ENCODE data around the gene RIC8A.

DNA sequence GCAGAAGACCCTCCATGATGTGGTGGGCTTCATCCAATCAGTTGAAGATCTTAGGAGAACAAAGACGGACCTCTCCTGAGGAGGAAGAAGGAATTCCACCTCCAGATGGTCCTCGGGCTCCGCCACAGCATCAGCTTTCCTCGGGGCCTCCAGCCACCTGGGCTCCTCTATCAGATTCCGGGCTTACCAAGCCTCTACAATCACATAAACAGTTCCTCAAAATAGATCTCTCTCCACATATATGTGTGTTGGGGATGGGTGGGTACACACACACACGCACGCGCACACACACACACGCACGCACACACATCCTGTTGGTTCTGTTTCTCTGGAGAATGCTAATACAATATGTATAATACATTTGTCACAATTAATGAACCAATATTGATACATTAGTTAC is 51.9 kb downstream of the RIC8A start:
- TF ChIP-seq JUND (IDR thresholded peaks at IDR 0.05; ENCODE audit: low read depth, low read length) (no peak), TAF1 (IDR thresholded peaks at IDR 0.05; ENCODE audit: borderline replicate concordance, low read depth, low read length) (no peak), TCF7 (IDR thresholded peaks at IDR 0.05; ENCODE audit: borderline replicate concordance) (no peak), POLR2AphosphoS2 (IDR thresholded peaks at IDR 0.05; ENCODE audit: low read depth, low read length) (no peak), FOXK2 (IDR thresholded peaks at IDR 0.05) (no peak), ASH2L (IDR thresholded peaks at IDR 0.05; ENCODE audit: borderline replicate concordance, low read depth) (no peak), NRF1 (conservative IDR thresholded peaks at IDR 0.05; ENCODE audit: low read depth, low read length) (no peak), CREB1 (IDR thresholded peaks at IDR 0.05; ENCODE audit: low read depth) (no peak), SPI1 (IDR thresholded peaks at IDR 0.05; ENCODE audit: borderline replicate concordance, insufficient read depth, low read depth, low read length) (no peak)
- TF ChIP-seq, protein P1, sequence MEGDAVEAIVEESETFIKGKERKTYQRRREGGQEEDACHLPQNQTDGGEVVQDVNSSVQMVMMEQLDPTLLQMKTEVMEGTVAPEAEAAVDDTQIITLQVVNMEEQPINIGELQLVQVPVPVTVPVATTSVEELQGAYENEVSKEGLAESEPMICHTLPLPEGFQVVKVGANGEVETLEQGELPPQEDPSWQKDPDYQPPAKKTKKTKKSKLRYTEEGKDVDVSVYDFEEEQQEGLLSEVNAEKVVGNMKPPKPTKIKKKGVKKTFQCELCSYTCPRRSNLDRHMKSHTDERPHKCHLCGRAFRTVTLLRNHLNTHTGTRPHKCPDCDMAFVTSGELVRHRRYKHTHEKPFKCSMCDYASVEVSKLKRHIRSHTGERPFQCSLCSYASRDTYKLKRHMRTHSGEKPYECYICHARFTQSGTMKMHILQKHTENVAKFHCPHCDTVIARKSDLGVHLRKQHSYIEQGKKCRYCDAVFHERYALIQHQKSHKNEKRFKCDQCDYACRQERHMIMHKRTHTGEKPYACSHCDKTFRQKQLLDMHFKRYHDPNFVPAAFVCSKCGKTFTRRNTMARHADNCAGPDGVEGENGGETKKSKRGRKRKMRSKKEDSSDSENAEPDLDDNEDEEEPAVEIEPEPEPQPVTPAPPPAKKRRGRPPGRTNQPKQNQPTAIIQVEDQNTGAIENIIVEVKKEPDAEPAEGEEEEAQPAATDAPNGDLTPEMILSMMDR (IDR thresholded peaks at IDR 0.05 in 2 of 3, conservative IDR thresholded peaks at IDR 0.05 in 1 of 3; ENCODE audit: control insufficient read depth in 2 of 3, extremely low read depth in 1 of 3, insufficient read depth in 1 of 3, low read depth in 3 of 3, low read length in 3 of 3) = no peak
